Endothelial cell of umbilical vein (primary cell): ENCODE data around the gene NRP2. TPM values are rescaled to one million over a fixed set of nuclear protein-coding genes. Genes with fewer than 3 reads are reported as not detected.

ENCODE experiments used
- BruUV-seq: library from RNA; stranded (reverse); fragments of 400-500 nt; replicated peaks from 2 replicates; lab custom pipeline; 2021; lab: Mats Ljungman, UMichigan
- CTCF ChIA-PET: fragments of 300-600, 350-600 bp; sonication (Branson Sonifier 250); formaldehyde crosslinking; loops from one replicate; lab custom pipeline; 2021; ENCODE audit warnings: antibody characterized with exemption, inconsistent platforms; lab: Charles Lee
- POLR2A ChIA-PET: fragments of 300-600, 350-600 bp; sonication (Branson Sonifier 250); formaldehyde crosslinking; loops from one replicate; lab custom pipeline; 2021; ENCODE audit warnings: antibody characterized with exemption, inconsistent platforms; lab: Charles Lee
- DNase-seq: peaks from one replicate; pipeline ENCODE4 v3.0.0-alpha.2; 2011; ENCODE audit warnings: low read depth, low spot score
- FAIRE-seq: peaks from 2 replicates; lab custom pipeline; 2011; peaks lifted over from hg19 to GRCh38; lab: Jason Lieb, UNC
- H2AFZ ChIP-seq: 2 replicates; pipeline ENCODE4 v1.6.0; 2012; ENCODE audit warnings: low read depth, low read length, control low read depth, inconsistent platforms
- H3K27ac ChIP-seq: 2 replicates; pipeline ENCODE4 v1.5.1; 2011; ENCODE audit warnings: low read depth, mild to moderate bottlenecking, control low read depth, low read length, moderate library complexity; ENCODE audit not compliant: insufficient read depth
- H3K27me3 ChIP-seq, 2 experiments: 2 replicates each; pipeline versions ENCODE4 v1.6.0 to v1.6.1; 2011; ENCODE audit warnings: low read length in 2 of 2, mixed read lengths in 1 of 2; ENCODE audit not compliant: control insufficient read depth in 2 of 2, insufficient read depth in 2 of 2
- H3K36me3 ChIP-seq, 2 experiments: 2 replicates in 1 of 2; 3 replicates in 1 of 2; pipeline ENCODE4 v1.5.1; 2011; ENCODE audit warnings: low read length in 2 of 2, mild to moderate bottlenecking in 1 of 2, moderate library complexity in 1 of 2; ENCODE audit not compliant: control insufficient read depth in 2 of 2, insufficient read depth in 2 of 2; ENCODE audit errors: extremely low read depth in 1 of 2
- H3K4me1 ChIP-seq: 3 replicates; pipeline ENCODE4 v1.5.1; 2011; ENCODE audit warnings: mild to moderate bottlenecking, low read length; ENCODE audit not compliant: control insufficient read depth, insufficient read depth; ENCODE audit errors: extremely low read depth
- H3K4me2 ChIP-seq: 2 replicates; pipeline ENCODE4 v1.6.1; 2011; ENCODE audit warnings: low read length, control low read depth, mixed read lengths; ENCODE audit not compliant: insufficient read depth
- H3K4me3 ChIP-seq, 3 experiments: fragments of 200-600 bp in 1 of 3; sonication (generic), shearing (Covaris generic) in 1 of 3; replicated peaks in 1 of 3; 2 replicates each; pipeline ENCODE4 v1.5.1; 2011 to 2016; ENCODE audit warnings: control low read depth in 3 of 3, low read length in 3 of 3, mild to moderate bottlenecking in 2 of 3, inconsistent platforms in 1 of 3, low read depth in 1 of 3, moderate library complexity in 1 of 3; ENCODE audit not compliant: insufficient read depth in 1 of 3
- H3K79me2 ChIP-seq: 2 replicates; pipeline ENCODE4 v1.6.0; 2012; ENCODE audit warnings: low read length, inconsistent platforms; ENCODE audit not compliant: control insufficient read depth, insufficient read depth
- H3K9ac ChIP-seq: replicated peaks from 2 replicates; pipeline ENCODE3; 2011; ENCODE audit warnings: low read length, control low read depth; ENCODE audit not compliant: insufficient read depth; ENCODE audit errors: extremely low read depth
- H3K9me1 ChIP-seq: replicated peaks from 3 replicates; pipeline ENCODE4 v1.6.0; 2011; ENCODE audit warnings: mild to moderate bottlenecking, low read length; ENCODE audit not compliant: control insufficient read depth, insufficient read depth; ENCODE audit errors: extremely low read depth
- H3K9me3 ChIP-seq: replicated peaks from 2 replicates; pipeline ENCODE4 v1.5.1; 2012; ENCODE audit warnings: low read length, inconsistent platforms; ENCODE audit not compliant: control insufficient read depth, insufficient read depth
- H4K20me1 ChIP-seq: replicated peaks from 2 replicates; pipeline ENCODE3; 2011; ENCODE audit warnings: mild to moderate bottlenecking, low read length; ENCODE audit not compliant: control insufficient read depth, insufficient read depth; ENCODE audit errors: extremely low read depth
- EZH2 ChIP-seq: IDR thresholded peaks from 2 replicates; pipeline ENCODE4 v1.6.1; 2012; ENCODE audit warnings: borderline replicate concordance, low read depth, mild to moderate bottlenecking, moderate library complexity, low read length, inconsistent platforms; ENCODE audit not compliant: severe bottlenecking
- FOS ChIP-seq: IDR thresholded peaks from 2 replicates; pipeline ENCODE4 v1.6.1; 2011; ENCODE audit warnings: mild to moderate bottlenecking, low read length, moderate library complexity, borderline replicate concordance; ENCODE audit not compliant: insufficient read depth
- GATA2 ChIP-seq: IDR thresholded peaks from 2 replicates; pipeline ENCODE4 v1.7.0; 2011; ENCODE audit warnings: low read depth, mild to moderate bottlenecking, moderate library complexity, mixed read lengths, low read length; ENCODE audit not compliant: insufficient read length, insufficient read depth
- JUN ChIP-seq: IDR thresholded peaks from 2 replicates; pipeline ENCODE4 v1.6.1; 2011; ENCODE audit warnings: borderline replicate concordance, low read depth; ENCODE audit not compliant: insufficient read length, insufficient read depth
- MYC ChIP-seq: IDR thresholded peaks from one replicate; pipeline ENCODE4 v1.6.1; 2011; ENCODE audit warnings: mild to moderate bottlenecking, low read depth, low read length
- POLR2A ChIP-seq: IDR thresholded peaks from 2 replicates; pipeline ENCODE4 v1.6.1; 2012; ENCODE audit warnings: low read depth, mild to moderate bottlenecking, control low read depth, low read length
- POLR2AphosphoS5 ChIP-seq: IDR thresholded peaks from 2 replicates; pipeline ENCODE4 v1.6.1; 2012; ENCODE audit warnings: low read depth, mild to moderate bottlenecking, control low read depth, low read length, moderate library complexity; ENCODE audit not compliant: insufficient read depth
- dilution Hi-C: fragments of 300-500 bp; cut with MboI; formaldehyde crosslinking; loops from one replicate; pipeline ENCODE4 v1.15.0; 2019; ENCODE audit warnings: low sequenced_read_pairs; ENCODE audit not compliant: extremely low pct_ligation_motif_present
- intact Hi-C: fragments of 100-400 bp; cut with micrococcal nuclease; formaldehyde crosslinking; loops from one replicate; pipeline ENCODE4 v1.10.0; 2022
- polyA plus RNA-seq, 4 experiments: library from polyadenylated mRNA; depleted of rRNA in 3 of 4; stranded (reverse) in 3 of 4; unstranded in 1 of 4; fragments of >200 nt; gene quantifications; 2 replicates each; pipeline versions ENCODE4 v1.2.1 to v1.2.3, GENCODE V29; 2011 to 2012; ENCODE audit warnings: missing spikeins in 1 of 4
- total RNA-seq: library from RNA; stranded (reverse); gene quantifications from 2 replicates; pipeline ENCODE4 v1.2.3, GENCODE V29; 2021
- TF ChIP-seq, protein P1 (sequence below), 2 donors: IDR thresholded peaks; 1 replicate in 1 of 2; 2 replicates in 1 of 2; pipeline ENCODE4 v1.5.1; 2011; ENCODE audit warnings: low read length in 2 of 2, mild to moderate bottlenecking in 2 of 2, moderate library complexity in 2 of 2, control low read depth in 1 of 2, inconsistent platforms in 1 of 2, low read depth in 1 of 2; ENCODE audit not compliant: insufficient read depth in 1 of 2; ENCODE audit errors: extremely low read depth in 1 of 2
- TF ChIP-seq, protein P2 (sequence below): IDR thresholded peaks from 2 replicates; pipeline ENCODE4 v1.6.1; 2011; ENCODE audit not compliant: insufficient read depth, insufficient read length

NRP2 gene
- total and polyA plus RNA-seq, 2 donors (not counting 3 experiments of a cell fraction or from before 2014, with no cell fraction given): 160 to 240 TPM

DNA sequence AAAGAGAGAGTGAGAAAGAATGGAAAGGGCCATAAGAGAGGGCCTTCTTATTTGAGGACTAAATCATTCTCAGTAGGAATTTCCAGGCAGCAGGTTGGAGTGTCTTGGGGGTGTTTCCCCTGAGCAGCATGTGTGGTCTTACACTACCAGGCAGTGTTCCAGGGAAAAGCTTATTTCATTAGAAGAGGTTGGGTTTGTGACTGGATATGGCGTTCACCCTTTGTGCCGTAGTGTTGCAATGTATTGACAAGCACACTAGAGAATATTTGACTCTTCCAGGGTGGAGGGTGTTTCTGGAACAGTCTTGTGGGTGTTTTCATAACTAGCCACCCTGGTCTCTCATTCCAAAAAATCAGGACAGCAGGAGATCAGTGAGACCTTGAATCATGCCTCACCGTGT is 105.5 kb downstream of the NRP2 start:
- FAIRE-seq (no peak), DNase-seq (no peak)
- no TSS peak for BruUV-seq
- Histone ChIP-seq H2AFZ (no peak overlapping the region), H3K4me1 (no peaks in the 10 kb centered on the region), H3K4me3 (no peak overlapping the region), H3K27me3 (no peaks in the 10 kb centered on the region), H3K9me1 (no peaks in the 10 kb centered on the region), H3K36me3 (peaks cover 0 to 2% of the 10 kb centered on the region in 2 experiments), H3K9ac (no peak overlapping the region), H3K27ac (no peak overlapping the region), H3K4me2 (no peak overlapping the region), H4K20me1 (no peaks in the 10 kb centered on the region), H3K79me2 (no peaks in the 10 kb centered on the region), H3K9me3 (no peaks in the 10 kb centered on the region)
- dilution Hi-C loops: no loop called here
- TF ChIP-seq EZH2: no peak
- TF ChIP-seq POLR2A: no peak
- TF ChIP-seq POLR2AphosphoS5: no peak
- no peak for TF ChIP-seq GATA2
- TF ChIP-seq FOS: no peak
- no peak for TF ChIP-seq MYC
- TF ChIP-seq JUN: no peak
- TF ChIP-seq, protein P1, sequence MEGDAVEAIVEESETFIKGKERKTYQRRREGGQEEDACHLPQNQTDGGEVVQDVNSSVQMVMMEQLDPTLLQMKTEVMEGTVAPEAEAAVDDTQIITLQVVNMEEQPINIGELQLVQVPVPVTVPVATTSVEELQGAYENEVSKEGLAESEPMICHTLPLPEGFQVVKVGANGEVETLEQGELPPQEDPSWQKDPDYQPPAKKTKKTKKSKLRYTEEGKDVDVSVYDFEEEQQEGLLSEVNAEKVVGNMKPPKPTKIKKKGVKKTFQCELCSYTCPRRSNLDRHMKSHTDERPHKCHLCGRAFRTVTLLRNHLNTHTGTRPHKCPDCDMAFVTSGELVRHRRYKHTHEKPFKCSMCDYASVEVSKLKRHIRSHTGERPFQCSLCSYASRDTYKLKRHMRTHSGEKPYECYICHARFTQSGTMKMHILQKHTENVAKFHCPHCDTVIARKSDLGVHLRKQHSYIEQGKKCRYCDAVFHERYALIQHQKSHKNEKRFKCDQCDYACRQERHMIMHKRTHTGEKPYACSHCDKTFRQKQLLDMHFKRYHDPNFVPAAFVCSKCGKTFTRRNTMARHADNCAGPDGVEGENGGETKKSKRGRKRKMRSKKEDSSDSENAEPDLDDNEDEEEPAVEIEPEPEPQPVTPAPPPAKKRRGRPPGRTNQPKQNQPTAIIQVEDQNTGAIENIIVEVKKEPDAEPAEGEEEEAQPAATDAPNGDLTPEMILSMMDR (IDR thresholded peaks at IDR 0.05; ENCODE audit: extremely low read depth in 1 of 2, insufficient read depth in 1 of 2, low read depth in 1 of 2, low read length in 2 of 2): no peak
- TF ChIP-seq, protein P2, sequence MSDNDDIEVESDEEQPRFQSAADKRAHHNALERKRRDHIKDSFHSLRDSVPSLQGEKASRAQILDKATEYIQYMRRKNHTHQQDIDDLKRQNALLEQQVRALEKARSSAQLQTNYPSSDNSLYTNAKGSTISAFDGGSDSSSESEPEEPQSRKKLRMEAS: no peak
- intact Hi-C loops: no loop called here
- ChIA-PET POLR2A (no interaction called here), CTCF (interaction anchor here (1.0 to 1.7 kb wide), 2 partner anchors 13 to 27 kb away, joined by 3 to 5 read pairs; no protein-coding TSS in a partner anchor)
